ENCODE measurements around the gene ITPKC. TPM values are rescaled to one million over a fixed set of nuclear protein-coding genes. Genes with fewer than 3 reads are reported as not detected.

ITPKC gene
- total and polyA plus RNA-seq, 2 of the 13 experiments (the other 11 are each of a cell fraction or from before 2014, with no cell fraction given): 6.9 to 11.2 TPM

- ChIA-PET POLR2A (no interaction called here), CTCF (ENCODE audit: low intra/inter-chr PET ratio, low total read pairs) (no interaction called here)
- DNase-seq (ENCODE audit: low spot score) (no peak), ATAC-seq (no peak), FAIRE-seq (no peak)
- in situ Hi-C loops (cut with HindIII; ENCODE audit: extremely low pct_ligation_motif_present, low pct_unique_long_range_greater_than_20kb): no loop called here
- Histone ChIP-seq H3K9me3 (ENCODE audit: low read length) (no peaks in the 10 kb centered on the region), H3K27ac (ENCODE audit: extremely low read length, insufficient read depth, low read length) (no peak overlapping the region), H3K4me1 (ENCODE audit: insufficient read depth, low read length) (no peaks in the 10 kb centered on the region), H3K79me2 (ENCODE audit: insufficient read depth, low read length) (no peaks in the 10 kb centered on the region), H3K27me3 (ENCODE audit: control insufficient read depth in 1 of 2, insufficient read depth in 2 of 2, low read length in 2 of 2) (no peaks in the 10 kb centered on the region), H2AFZ (ENCODE audit: low read length) (no peak overlapping the region), H3K36me3 (replicated peaks in 1 of 2; ENCODE audit: control insufficient read depth in 1 of 2, insufficient read depth in 2 of 2, low read length in 2 of 2) (no peaks in the 10 kb centered on the region), H3K4me3 (replicated peaks in 1 of 3; ENCODE audit: insufficient read depth in 1 of 3, low read depth in 2 of 3, low read length in 3 of 3) (no peak overlapping the region), H3K9ac (ENCODE audit: insufficient read depth, low read depth, low read length) (no peak overlapping the region), H3K4me2 (ENCODE audit: low read depth, low read length) (no peak overlapping the region), H4K20me1 (ENCODE audit: insufficient read depth, low read length) (no peaks in the 10 kb centered on the region)
- 88% methylated on average over 16 of the region's 18 CpGs for whole genome bisulfite sequencing (ENCODE audit: low lambda C conversion rate)
- intact Hi-C loops (cut with micrococcal nuclease; ENCODE audit: unreplicated experiment): no loop called here
- no TSS peak for BruUV-seq (replicated peaks)
- TF ChIP-seq ZNF678 (CRISPR knock-in tag; IDR thresholded peaks at IDR 0.05): no peak
- TF ChIP-seq CHD2 (IDR thresholded peaks at IDR 0.05; ENCODE audit: low read depth, low read length): no peak
- no peak for TF ChIP-seq ZSCAN12 (CRISPR knock-in tag; IDR thresholded peaks at IDR 0.05)
- no peak for TF ChIP-seq ZBTB39 (CRISPR knock-in tag; IDR thresholded peaks at IDR 0.05)
- TF ChIP-seq SALL2 (CRISPR knock-in tag; IDR thresholded peaks at IDR 0.05): no peak
- TF ChIP-seq KDM4B (CRISPR knock-in tag; IDR thresholded peaks at IDR 0.05): no peak
- no peak for TF ChIP-seq KLF16 (CRISPR knock-in tag; IDR thresholded peaks at IDR 0.05)
- no peak for TF ChIP-seq LRRFIP1 (CRISPR knock-in tag; conservative IDR thresholded peaks at IDR 0.05)
- no peak for TF ChIP-seq KDM5B (CRISPR knock-in tag; IDR thresholded peaks at IDR 0.05; ENCODE audit: borderline replicate concordance)
- TF ChIP-seq DZIP1 (CRISPR knock-in tag; IDR thresholded peaks at IDR 0.05): no peak
- TF ChIP-seq ZNF441 (CRISPR knock-in tag; IDR thresholded peaks at IDR 0.05; ENCODE audit: borderline replicate concordance): no peak
- no peak for TF ChIP-seq RFX1 (IDR thresholded peaks at IDR 0.05)
- TF ChIP-seq ZBTB44 (CRISPR knock-in tag; IDR thresholded peaks at IDR 0.05): no peak
- no peak for TF ChIP-seq ZZZ3 (CRISPR knock-in tag; IDR thresholded peaks at IDR 0.05; ENCODE audit: borderline replicate concordance)
- no peak for TF ChIP-seq TFDP1 (CRISPR knock-in tag; IDR thresholded peaks at IDR 0.05; ENCODE audit: borderline replicate concordance)
These were observed 34.4 kb upstream of the ITPKC start for GRCh38 chr19:40682431-40682964.

All from HepG2 (cell line).